Measurements from ENCODE around the gene ANOS1.

- no peak for TF ChIP-seq CTCF (IDR thresholded peaks at IDR 0.05; ENCODE audit: insufficient read depth, low read length, poor library complexity, severe bottlenecking)
- TF ChIP-seq EZH2phosphoT487 (conservative IDR thresholded peaks at IDR 0.05; ENCODE audit: low read length): no peak
Measured at GRCh38 chrX:8520791-8521190, 211.1 kb downstream of the ANOS1 start.
